ENCODE measurements around the gene SLC12A7.

SLC12A7 gene

DNA sequence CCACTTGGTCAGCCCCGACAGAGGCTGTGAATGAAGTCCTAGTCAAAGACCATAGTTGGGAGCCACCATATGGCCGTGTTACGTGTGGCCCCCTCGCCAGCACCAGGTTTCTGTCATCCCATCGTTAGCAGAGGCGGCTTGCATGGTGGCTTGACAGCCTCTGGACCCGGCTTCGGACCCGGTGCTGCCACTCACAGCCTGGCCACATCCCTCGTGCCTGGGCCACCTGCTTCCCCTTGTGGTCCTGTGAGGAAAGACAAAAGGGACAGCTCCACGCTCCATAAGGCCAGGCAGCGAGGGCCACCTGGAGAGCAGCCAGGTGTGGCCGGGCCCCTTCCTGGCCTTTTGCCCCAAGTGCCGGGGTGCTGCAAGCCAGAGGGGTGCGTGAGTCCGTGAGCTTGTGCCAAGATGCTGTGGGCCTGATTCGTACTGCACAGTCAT is 97.1 kb downstream of the SLC12A7 start:
- intact Hi-C loops (cut with DNase I; ENCODE audit: low total_unique reads), result no loop called here
- peaks cover 0 to 57% of the 10 kb centered on the region in 2 donors for H3K27me3 ChIP-seq
- H3K4me3 ChIP-seq, result no peak overlapping the region
- H3K4me1 ChIP-seq, result peaks cover 0 to 4% (median 0%) of the 10 kb centered on the region in 4 donors
- TF ChIP-seq, protein P1, sequence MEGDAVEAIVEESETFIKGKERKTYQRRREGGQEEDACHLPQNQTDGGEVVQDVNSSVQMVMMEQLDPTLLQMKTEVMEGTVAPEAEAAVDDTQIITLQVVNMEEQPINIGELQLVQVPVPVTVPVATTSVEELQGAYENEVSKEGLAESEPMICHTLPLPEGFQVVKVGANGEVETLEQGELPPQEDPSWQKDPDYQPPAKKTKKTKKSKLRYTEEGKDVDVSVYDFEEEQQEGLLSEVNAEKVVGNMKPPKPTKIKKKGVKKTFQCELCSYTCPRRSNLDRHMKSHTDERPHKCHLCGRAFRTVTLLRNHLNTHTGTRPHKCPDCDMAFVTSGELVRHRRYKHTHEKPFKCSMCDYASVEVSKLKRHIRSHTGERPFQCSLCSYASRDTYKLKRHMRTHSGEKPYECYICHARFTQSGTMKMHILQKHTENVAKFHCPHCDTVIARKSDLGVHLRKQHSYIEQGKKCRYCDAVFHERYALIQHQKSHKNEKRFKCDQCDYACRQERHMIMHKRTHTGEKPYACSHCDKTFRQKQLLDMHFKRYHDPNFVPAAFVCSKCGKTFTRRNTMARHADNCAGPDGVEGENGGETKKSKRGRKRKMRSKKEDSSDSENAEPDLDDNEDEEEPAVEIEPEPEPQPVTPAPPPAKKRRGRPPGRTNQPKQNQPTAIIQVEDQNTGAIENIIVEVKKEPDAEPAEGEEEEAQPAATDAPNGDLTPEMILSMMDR (IDR thresholded peaks at IDR 0.05), result no peak
- no peaks in the 10 kb centered on the region for H3K9me3 ChIP-seq
- no peak overlapping the region for H3K27ac ChIP-seq
- no peaks in the 10 kb centered on the region for H3K36me3 ChIP-seq
- no peak for DNase-seq

DNA sequence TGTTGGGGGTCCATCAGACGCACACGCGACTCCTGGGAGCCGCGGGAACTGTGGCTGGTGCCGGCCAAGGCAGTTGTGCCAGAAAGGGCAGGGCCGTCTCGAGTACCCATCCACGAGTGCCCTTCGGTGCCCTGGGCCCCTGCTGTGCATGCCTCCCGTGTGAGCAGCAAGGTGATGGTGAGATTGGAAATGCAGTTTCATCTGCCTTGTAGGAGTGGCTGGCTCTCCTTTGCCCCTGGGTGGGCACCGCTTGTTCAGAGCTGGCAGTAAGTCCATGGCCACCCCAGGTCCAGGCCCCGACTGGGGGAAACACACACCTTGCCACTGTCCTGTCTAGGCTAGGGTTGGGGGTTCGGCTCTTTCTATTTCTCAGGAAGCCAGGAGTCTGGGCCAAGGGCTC is 97.5 kb downstream of the SLC12A7 start:
- H3K4me3 ChIP-seq, result no peak overlapping the region
- no peaks in the 10 kb centered on the region for H3K9me3 ChIP-seq
- no peak for DNase-seq
- H3K4me1 ChIP-seq, result peaks cover 0 to 9% (median 3%) of the 10 kb centered on the region in 4 donors
- intact Hi-C loops (cut with DNase I; ENCODE audit: low total_unique reads), result no loop called here
- peaks cover 0 to 62% of the 10 kb centered on the region in 2 donors for H3K27me3 ChIP-seq
- H3K36me3 ChIP-seq, result no peaks in the 10 kb centered on the region
- H3K27ac ChIP-seq, result no peak overlapping the region
- TF ChIP-seq, protein P1 (IDR thresholded peaks at IDR 0.05), result no peak

DNA sequence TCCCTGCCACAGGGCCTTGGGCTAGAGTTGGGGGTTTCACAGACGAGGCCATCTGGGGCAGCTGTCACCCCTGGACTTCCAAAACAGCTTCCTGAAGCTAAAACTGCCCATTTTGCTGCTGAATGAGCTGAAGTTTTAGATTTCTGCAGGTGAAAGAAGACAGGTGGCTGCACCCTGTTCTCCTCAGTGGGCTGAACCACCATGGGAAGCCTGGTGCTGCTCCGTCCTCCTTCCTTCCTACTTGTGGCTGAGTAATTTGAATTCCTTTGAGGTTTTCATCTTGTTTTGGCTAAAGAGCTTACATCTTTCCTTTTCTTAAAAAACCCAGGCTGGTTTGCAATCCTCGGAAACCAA is 97.9 kb downstream of the SLC12A7 start:
- intact Hi-C loops (cut with DNase I; ENCODE audit: low total_unique reads), result no loop called here
- Histone ChIP-seq H3K27ac (no peak overlapping the region), H3K36me3 (no peaks in the 10 kb centered on the region), H3K9me3 (no peaks in the 10 kb centered on the region), H3K4me3 (no peak overlapping the region), H3K27me3 (peaks cover 0 to 66% of the 10 kb centered on the region in 2 donors), H3K4me1 (peaks cover 0 to 13% (median 7%) of the 10 kb centered on the region in 4 donors)
- DNase-seq, result no peak
- TF ChIP-seq, protein P1 (IDR thresholded peaks at IDR 0.05), result no peak

DNA sequence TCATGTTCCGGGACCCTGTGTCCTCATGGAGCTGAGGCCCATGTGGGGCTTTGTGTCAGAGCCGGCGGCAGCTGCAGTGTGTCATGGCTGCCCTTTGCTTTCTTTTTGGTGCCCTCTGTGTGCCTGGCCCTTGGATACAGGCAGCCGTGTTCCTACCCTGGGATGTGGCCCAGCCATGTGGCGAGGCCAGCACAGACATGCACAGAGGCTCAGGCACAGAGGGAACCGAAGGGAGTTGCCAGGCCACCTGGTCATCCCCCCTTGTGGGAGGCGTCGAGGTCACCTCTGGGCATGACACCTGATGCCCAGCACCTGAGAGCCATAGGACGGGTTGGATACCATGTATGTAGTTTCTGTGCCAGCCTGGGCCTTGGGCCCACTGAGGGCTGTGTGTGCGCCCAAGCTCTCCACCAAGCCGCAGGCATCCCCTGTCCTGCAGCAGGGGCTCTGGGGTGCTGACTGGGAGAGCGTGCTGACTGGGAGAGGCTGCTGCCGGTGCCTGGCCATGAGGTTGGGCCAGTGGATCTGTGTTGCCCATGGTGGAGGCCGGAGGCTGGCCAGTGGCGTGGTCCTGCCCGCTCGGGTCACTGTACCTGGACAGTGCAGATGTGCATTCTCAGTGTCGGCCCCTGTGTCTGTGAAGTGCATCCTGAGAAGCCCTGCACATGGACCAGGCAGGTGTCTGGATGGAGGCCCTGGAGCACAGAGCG is 98.5 kb downstream of the SLC12A7 start:
- H3K27me3 ChIP-seq, result peaks cover 0 to 71% of the 10 kb centered on the region in 2 donors
- no peak overlapping the region for H3K4me3 ChIP-seq
- H3K4me1 ChIP-seq, result peaks cover 0 to 18% (median 11%) of the 10 kb centered on the region in 4 donors
- H3K27ac ChIP-seq, result no peak overlapping the region
- intact Hi-C loops (cut with DNase I; ENCODE audit: low total_unique reads), result no loop called here
- TF ChIP-seq, protein P1 (IDR thresholded peaks at IDR 0.05), result no peak
- DNase-seq, result no peak
- no peaks in the 10 kb centered on the region for H3K36me3 ChIP-seq
- no peaks in the 10 kb centered on the region for H3K9me3 ChIP-seq

DNA sequence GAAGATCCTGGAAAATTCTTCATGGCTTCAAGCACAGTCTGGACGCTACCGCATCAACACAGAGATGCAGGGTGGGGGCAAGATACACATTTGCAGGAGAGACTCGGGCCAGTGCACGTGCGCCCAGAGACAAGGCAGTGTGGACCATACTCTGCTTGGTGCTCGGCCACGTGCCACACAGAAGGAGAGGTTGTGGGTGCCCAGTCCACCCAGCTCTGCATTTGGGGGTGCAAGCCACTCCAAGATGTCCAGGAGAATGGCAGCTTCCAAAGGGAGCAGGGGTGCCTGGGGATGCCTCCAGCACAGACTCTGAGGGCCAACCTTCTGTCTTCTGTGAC is 99.0 kb downstream of the SLC12A7 start:
- H3K27me3 ChIP-seq, result peaks cover 0 to 77% of the 10 kb centered on the region in 2 donors
- no peaks in the 10 kb centered on the region for H3K36me3 ChIP-seq
- TF ChIP-seq, protein P1 (IDR thresholded peaks at IDR 0.05), result no peak
- peaks cover 0 to 22% (median 13%) of the 10 kb centered on the region in 4 donors for H3K4me1 ChIP-seq
- H3K9me3 ChIP-seq, result no peaks in the 10 kb centered on the region
- no peak overlapping the region for H3K27ac ChIP-seq
- no peak overlapping the region for H3K4me3 ChIP-seq
- intact Hi-C loops (cut with DNase I; ENCODE audit: low total_unique reads), result no loop called here
- no peak for DNase-seq
